Germinal center (tissue), 1 donor: Measurements from ENCODE around the gene SNN.

ENCODE experiments used
- DNase-seq: peaks from one replicate; pipeline ENCODE4 v3.0.0; 2012; ENCODE audit warnings: mixed read lengths, low spot score

SNN gene

GRCh38 chr16:11679941-11680911 lies 12.0 kb downstream of the SNN start:
- no peak for DNase-seq

GRCh38 chr16:11681556-11681955 lies 13.3 kb downstream of the SNN start:
- peak; percentile 57 for DNase-seq

- DNase-seq: peak; percentile 65
Measured at GRCh38 chr16:11681976-11682654, 13.9 kb downstream of the SNN start.

- no peak for DNase-seq
Measured at GRCh38 chr16:11682655-11683096, 14.4 kb downstream of the SNN start.

- no peak for DNase-seq
Measured at GRCh38 chr16:11683145-11683544, 14.9 kb downstream of the SNN start.

GRCh38 chr16:11684231-11685025 lies 16.2 kb downstream of the SNN start:
- no peak for DNase-seq

GRCh38 chr16:11685844-11686618 lies 17.8 kb downstream of the SNN start:
- DNase-seq: no peak

- DNase-seq: no peak
Measured at GRCh38 chr16:11686713-11687380, 18.6 kb downstream of the SNN start.

- no peak for DNase-seq
Measured at GRCh38 chr16:11687601-11688519, 19.6 kb downstream of the SNN start.

GRCh38 chr16:11688520-11688886 lies 20.2 kb downstream of the SNN start:
- DNase-seq: no peak

- peak; percentile 46 for DNase-seq
Measured at GRCh38 chr16:11689031-11689840, 21.0 kb downstream of the SNN start.

- no peak for DNase-seq
Measured at GRCh38 chr16:11691235-11691634, 23.0 kb downstream of the SNN start.

GRCh38 chr16:11691771-11692170 lies 23.5 kb downstream of the SNN start:
- DNase-seq: no peak

GRCh38 chr16:11692171-11692570 lies 23.9 kb downstream of the SNN start:
- DNase-seq: no peak

- no peak for DNase-seq
Measured at GRCh38 chr16:11692651-11693050, 24.4 kb downstream of the SNN start.

- DNase-seq: no peak
Measured at GRCh38 chr16:11696266-11697012, 28.2 kb downstream of the SNN start.

- no peak for DNase-seq
Measured at GRCh38 chr16:11697319-11697718, 29.1 kb downstream of the SNN start.

- no peak for DNase-seq
Measured at GRCh38 chr16:11698271-11698689, 30.0 kb downstream of the SNN start.
